ENCODE results near the gene TAB2. TPM values are rescaled to one million over a fixed set of nuclear protein-coding genes. Genes with fewer than 3 reads are reported as not detected.

TAB2 gene
- total RNA-seq, 4 donors from 2014 or later, result 59.2 to 121 (median 83.8) TPM

GRCh38 chr6:149435919-149436586 lies 118.5 kb downstream of the TAB2 start:
- no peak for TF ChIP-seq CTCF (IDR thresholded peaks at IDR 0.05; ENCODE audit: low read depth)

- TF ChIP-seq CTCF (IDR thresholded peaks at IDR 0.05; ENCODE audit: low read depth), result no peak
These were observed 119.1 kb downstream of the TAB2 start for GRCh38 chr6:149436647-149437046.

DNA sequence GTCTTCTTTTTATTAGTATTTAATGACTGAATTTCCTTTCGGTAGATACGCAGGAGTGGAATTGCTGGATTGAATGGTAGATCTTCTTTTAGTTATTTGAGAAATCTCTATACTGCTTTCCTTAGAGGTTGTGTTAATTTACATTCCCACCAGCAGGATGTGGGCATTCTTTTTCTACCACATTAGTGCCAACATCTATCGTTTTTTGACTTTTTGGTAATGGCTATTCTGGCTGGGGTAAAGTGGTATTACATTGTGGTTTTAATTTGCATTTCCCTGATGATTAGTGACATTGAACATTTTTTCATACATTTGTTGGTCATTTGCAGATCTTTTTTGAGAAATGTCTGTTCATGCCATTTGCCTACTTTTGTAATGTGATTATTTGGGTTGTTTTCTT lies 119.7 kb downstream of the TAB2 start:
- TF ChIP-seq CTCF (IDR thresholded peaks at IDR 0.05; ENCODE audit: low read depth), result no peak

DNA sequence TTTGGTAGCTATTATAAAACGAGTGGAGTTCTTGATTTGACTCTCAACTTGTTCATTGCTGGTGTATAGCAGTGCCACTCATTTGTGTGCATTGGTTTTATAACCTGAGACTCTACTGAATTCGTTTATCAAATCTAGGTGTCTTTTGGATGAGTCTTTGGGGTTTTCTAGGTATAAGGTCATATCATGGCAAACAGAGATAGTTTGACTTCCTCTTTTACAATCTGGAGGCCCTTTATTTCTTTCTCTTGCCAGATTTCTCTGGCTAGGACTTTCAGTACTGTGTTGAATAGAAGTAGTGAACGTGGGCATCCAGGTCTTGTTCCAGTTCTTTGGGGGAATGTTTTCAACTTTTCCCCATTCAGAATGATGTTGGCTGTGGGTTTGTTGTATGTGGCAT lies 121.3 kb downstream of the TAB2 start:
- TF ChIP-seq CTCF (IDR thresholded peaks at IDR 0.05; ENCODE audit: low read depth), result no peak

- no peak for TF ChIP-seq CTCF (IDR thresholded peaks at IDR 0.05; ENCODE audit: low read depth)
These were observed 122.1 kb downstream of the TAB2 start for GRCh38 chr6:149439626-149440025.

GRCh38 chr6:149440735-149441671 lies 123.5 kb downstream of the TAB2 start:
- no peak for TF ChIP-seq CTCF (IDR thresholded peaks at IDR 0.05; ENCODE audit: low read depth)

DNA sequence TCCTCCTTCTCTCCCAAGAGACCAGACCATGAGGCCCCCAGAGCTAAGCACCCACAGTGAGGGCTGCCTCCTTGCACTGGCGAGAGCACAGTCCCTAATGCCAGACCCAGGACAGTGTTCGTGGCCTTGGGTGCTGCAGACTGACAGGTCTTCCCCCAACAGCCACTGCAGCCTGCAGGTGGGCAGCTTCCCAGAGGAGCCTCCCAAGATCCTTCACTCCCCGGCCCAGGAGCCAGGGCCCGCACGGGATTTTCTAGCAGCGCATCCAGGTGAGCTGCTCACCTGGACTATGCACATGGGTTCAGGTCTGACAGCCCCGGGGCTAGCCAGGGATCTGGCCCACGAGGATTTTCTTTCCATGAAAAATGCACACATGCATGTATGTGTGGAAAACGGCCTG lies 124.2 kb downstream of the TAB2 start:
- no peak for TF ChIP-seq CTCF (IDR thresholded peaks at IDR 0.05; ENCODE audit: low read depth)
